H9 (cell line): ENCODE measurements around the gene MYO15A. TPM values are rescaled to one million over a fixed set of nuclear protein-coding genes. Genes with fewer than 3 reads are reported as not detected.

ENCODE experiments used
- DNase-seq: peaks from one replicate; pipeline ENCODE4 v3.0.0-alpha.2; 2017
- H2AFZ ChIP-seq: one replicate; pipeline ENCODE4 v1.6.1; 2013; ENCODE audit warnings: mild to moderate bottlenecking, low read length, control low read depth, moderate library complexity
- H2AK5ac ChIP-seq: 2 replicates; pipeline ENCODE4 v1.6.1; 2013; ENCODE audit warnings: low read length, control low read depth, mixed read lengths; ENCODE audit not compliant: insufficient read length
- H2BK120ac ChIP-seq: one replicate; pipeline ENCODE4 v1.6.1; 2013; ENCODE audit warnings: low read depth, mild to moderate bottlenecking, low read length, control low read depth, inconsistent platforms; ENCODE audit not compliant: poor library complexity, severe bottlenecking
- H2BK12ac ChIP-seq: 2 replicates; pipeline ENCODE4 v1.6.1; 2013; ENCODE audit warnings: low read length, control low read depth, mixed read lengths, low read depth; ENCODE audit not compliant: insufficient read length
- H2BK15ac ChIP-seq: 2 replicates; pipeline ENCODE4 v1.6.1; 2013; ENCODE audit warnings: low read depth, low read length, control low read depth
- H2BK20ac ChIP-seq: one replicate; pipeline ENCODE4 v1.6.1; 2013; ENCODE audit warnings: low read depth, mild to moderate bottlenecking, low read length, control low read depth, inconsistent platforms; ENCODE audit not compliant: poor library complexity, severe bottlenecking
- H2BK5ac ChIP-seq: 2 replicates; pipeline ENCODE4 v1.6.1; 2013; ENCODE audit warnings: low read length, control low read depth, mixed read lengths; ENCODE audit not compliant: insufficient read length
- H3K14ac ChIP-seq: 2 replicates; pipeline ENCODE4 v1.6.1; 2013; ENCODE audit warnings: low read length, control low read depth; ENCODE audit not compliant: insufficient read depth
- H3K18ac ChIP-seq: 2 replicates; pipeline ENCODE4 v1.6.1; 2013; ENCODE audit warnings: low read depth, mild to moderate bottlenecking, mixed read lengths, low read length, control low read depth; ENCODE audit not compliant: insufficient read length
- H3K23ac ChIP-seq: 2 replicates; pipeline ENCODE4 v1.6.1; 2013; ENCODE audit warnings: low read length, control low read depth, mixed read lengths, low read depth; ENCODE audit not compliant: insufficient read length
- H3K23me2 ChIP-seq: 2 replicates; pipeline ENCODE4 v1.6.1; 2013; ENCODE audit warnings: low read depth, mild to moderate bottlenecking, mixed read lengths, low read length, control low read depth; ENCODE audit not compliant: insufficient read length, poor library complexity, severe bottlenecking
- H3K27ac ChIP-seq: 2 replicates; pipeline ENCODE4 v1.5.1; 2013; ENCODE audit warnings: low read length, control low read depth, mixed read lengths, low read depth; ENCODE audit not compliant: insufficient read length
- H3K27me3 ChIP-seq: 2 replicates; pipeline ENCODE4 v1.6.1; 2013; ENCODE audit warnings: low read length, control low read depth, inconsistent platforms; ENCODE audit not compliant: insufficient read depth
- H3K4ac ChIP-seq: 2 replicates; pipeline ENCODE4 v1.6.1; 2013; ENCODE audit warnings: low read depth, mild to moderate bottlenecking, control low read depth, inconsistent platforms, low read length, moderate library complexity
- H3K4me1 ChIP-seq: 2 replicates; pipeline ENCODE4 v1.6.1; 2013; ENCODE audit warnings: low read length, control low read depth, inconsistent platforms; ENCODE audit not compliant: insufficient read depth
- H3K4me2 ChIP-seq: 2 replicates; pipeline ENCODE4 v1.6.1; 2013; ENCODE audit warnings: low read length, control low read depth, mixed read lengths; ENCODE audit not compliant: insufficient read length, insufficient read depth
- H3K56ac ChIP-seq: 2 replicates; pipeline ENCODE4 v1.6.1; 2013; ENCODE audit warnings: low read depth, mild to moderate bottlenecking, mixed read lengths, low read length, control low read depth; ENCODE audit not compliant: insufficient read length
- H3K79me1 ChIP-seq: 2 replicates; pipeline ENCODE4 v1.6.1; 2013; ENCODE audit warnings: low read depth, mild to moderate bottlenecking, moderate library complexity, low read length, control low read depth, inconsistent platforms; ENCODE audit not compliant: insufficient read depth, poor library complexity, severe bottlenecking
- H3K79me2 ChIP-seq: 2 replicates; pipeline ENCODE4 v1.6.1; 2013; ENCODE audit warnings: low read length, control low read depth, inconsistent platforms; ENCODE audit not compliant: insufficient read depth
- H3K9ac ChIP-seq: 2 replicates; pipeline ENCODE4 v1.6.1; 2013; ENCODE audit warnings: low read length, control low read depth, mixed read lengths; ENCODE audit not compliant: insufficient read length; ENCODE audit errors: extremely low read depth
- H3K9me3 ChIP-seq: one replicate; pipeline ENCODE4 v1.6.1; 2013; ENCODE audit warnings: low read depth, low read length, inconsistent platforms; ENCODE audit not compliant: control insufficient read depth
- H3T11ph ChIP-seq: one replicate; pipeline ENCODE4 v1.6.1; 2013; ENCODE audit warnings: mild to moderate bottlenecking, low read length, control low read depth, inconsistent platforms
- H4K20me1 ChIP-seq: one replicate; pipeline ENCODE4 v1.6.1; 2013; ENCODE audit not compliant: control insufficient read depth, insufficient read length, insufficient read depth
- H4K5ac ChIP-seq: 2 replicates; pipeline ENCODE4 v1.6.1; 2013; ENCODE audit warnings: low read depth, mild to moderate bottlenecking, mixed read lengths, low read length, control low read depth; ENCODE audit not compliant: insufficient read length
- H4K8ac ChIP-seq: replicated peaks from 2 replicates; pipeline ENCODE4 v1.6.1; 2013; ENCODE audit warnings: low read length, control low read depth, mixed read lengths, low read depth; ENCODE audit not compliant: insufficient read length
- H4K91ac ChIP-seq: 2 replicates; pipeline ENCODE4 v1.6.1; 2013; ENCODE audit warnings: low read depth, mild to moderate bottlenecking, moderate library complexity, mixed read lengths, low read length, control low read depth; ENCODE audit not compliant: insufficient read length
- H3K27ac Mint-ChIP-seq, 3 experiments: 2 replicates in 2 of 3; 3 replicates in 1 of 3; pipeline ENCODE4 v1.8.0; 2020 to 2021; ENCODE audit warnings: mixed read lengths in 3 of 3, mild to moderate bottlenecking in 1 of 3, moderate library complexity in 1 of 3
- H3K27me3 Mint-ChIP-seq: 2 replicates; pipeline ENCODE4 v1.8.0; 2021; ENCODE audit warnings: low read depth, mild to moderate bottlenecking, moderate library complexity, mixed read lengths
- H3K36me3 Mint-ChIP-seq, 3 experiments: 2 replicates in 2 of 3; 3 replicates in 1 of 3; pipeline ENCODE4 v1.8.0; 2020 to 2021; ENCODE audit warnings: low read depth in 3 of 3, mixed read lengths in 3 of 3; ENCODE audit not compliant: insufficient read depth in 1 of 3
- H3K4me1 Mint-ChIP-seq, 2 experiments: 2 replicates each; pipeline ENCODE4 v1.8.0; 2020; ENCODE audit warnings: mixed read lengths in 2 of 2
- H3K4me3 Mint-ChIP-seq, 2 experiments: 2 replicates in 1 of 2; 3 replicates in 1 of 2; pipeline ENCODE4 v1.8.0; 2020 to 2021; ENCODE audit warnings: mild to moderate bottlenecking in 2 of 2, mixed read lengths in 2 of 2, moderate library complexity in 1 of 2
- H3K9me3 Mint-ChIP-seq, 2 experiments: 2 replicates in 1 of 2; 3 replicates in 1 of 2; pipeline ENCODE4 v1.8.0; 2020; ENCODE audit warnings: mild to moderate bottlenecking in 2 of 2, mixed read lengths in 2 of 2, moderate library complexity in 1 of 2
- CTCF ChIP-seq: fragments of 200-600 bp; sonication (generic); conservative IDR thresholded peaks from 3 replicates; pipeline ENCODE4 v1.8.0; 2021; ENCODE audit warnings: antibody characterized with exemption, mild to moderate bottlenecking
- WGBS: extraction: QIAGEN DNeasy Blood & Tissue Kit; methylation state at CpG from one replicate; pipeline ENCODE4 v1.1.7; 2013; ENCODE audit warnings: missing lambda C conversion rate, low lambda C conversion rate, mixed read lengths; ENCODE audit not compliant: insufficient read length; ENCODE audit errors: extremely low coverage; 5-methylcytosine and 5-hydroxymethylcytosine counted together
- total RNA-seq: library from RNA; stranded (reverse); gene quantifications from 2 replicates; pipeline ENCODE4 v1.2.1, GENCODE V29; 2021

Gene MYO15A
- total RNA-seq, 1 experiment from 2014 or later: 2.5 TPM

DNA sequence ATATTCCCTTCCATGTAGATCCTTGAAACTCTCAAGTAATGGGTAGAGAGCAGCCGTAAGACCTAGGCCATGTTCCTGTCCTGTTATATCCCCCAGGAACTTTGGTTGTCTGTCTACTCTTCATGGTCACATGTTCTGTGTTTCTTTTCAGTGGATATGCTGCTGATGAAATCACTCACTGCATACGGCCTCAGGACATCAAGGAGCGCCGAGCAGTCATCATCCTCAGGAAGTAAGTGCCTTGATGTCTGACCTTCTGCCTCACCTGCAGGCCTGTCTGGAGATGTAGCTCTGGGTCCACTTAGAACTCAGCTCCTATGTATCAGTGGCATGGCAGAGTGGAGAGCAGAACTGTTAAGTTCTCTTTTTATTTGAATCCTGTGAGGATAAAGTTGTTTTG is 86.2 kb downstream of the MYO15A start:
- no peak overlapping the region for H3K9ac ChIP-seq
- peaks cover 29 to 74% (median 51%) of the 10 kb centered on the region in 3 experiments for H3K36me3 Mint-ChIP-seq

More for the DNA sequence above, 86.2 kb downstream of the MYO15A start:
- Histone ChIP-seq H4K8ac (no peak overlapping the region), H2BK5ac (no peak overlapping the region), H2BK12ac (no peak overlapping the region), H3K27me3 (no peaks in the 10 kb centered on the region), H4K5ac (no peak overlapping the region), H3K4me2 (no peak overlapping the region), H4K20me1 (no peaks in the 10 kb centered on the region), H3K4ac (no peak overlapping the region), H3K23ac (no peak overlapping the region), H3T11ph (no peak overlapping the region), H3K79me1 (peaks cover 10% of the 10 kb centered on the region), H3K9me3 (no peaks in the 10 kb centered on the region), H3K23me2 (no peaks in the 10 kb centered on the region), H2BK15ac (no peak overlapping the region), H3K27ac (no peak overlapping the region), H2BK20ac (no peak overlapping the region), H2AK5ac (no peak overlapping the region), H4K91ac (no peak overlapping the region), H3K56ac (no peak overlapping the region), H3K4me1 (no peaks in the 10 kb centered on the region), H3K18ac (no peak overlapping the region), H3K14ac (no peak overlapping the region), H2BK120ac (no peak overlapping the region), H2AFZ (no peak overlapping the region), H3K79me2 (peaks cover 21% of the 10 kb centered on the region; the same call in 1 of the 2 replicates)
- Mint-ChIP-seq H3K4me3 (no peak overlapping the region), H3K4me1 (peaks cover 2 to 5% of the 10 kb centered on the region in 2 experiments; a peak in 3 of 4 replicates), H3K9me3 (no peaks in the 10 kb centered on the region), H3K27ac (no peak overlapping the region; a peak in 1 of 7 replicates), H3K27me3 (no peaks in the 10 kb centered on the region)
- WGBS: no CpG with 5 or more reads among the region's 4 CpGs
- no peak for DNase-seq
- no peak for TF ChIP-seq CTCF
